ENCODE measurements around the gene BLOC1S4.
A peak's percentile ranks its signal among the peaks of the same experiment; 100 is the strongest.

BLOC1S4 gene

DNA sequence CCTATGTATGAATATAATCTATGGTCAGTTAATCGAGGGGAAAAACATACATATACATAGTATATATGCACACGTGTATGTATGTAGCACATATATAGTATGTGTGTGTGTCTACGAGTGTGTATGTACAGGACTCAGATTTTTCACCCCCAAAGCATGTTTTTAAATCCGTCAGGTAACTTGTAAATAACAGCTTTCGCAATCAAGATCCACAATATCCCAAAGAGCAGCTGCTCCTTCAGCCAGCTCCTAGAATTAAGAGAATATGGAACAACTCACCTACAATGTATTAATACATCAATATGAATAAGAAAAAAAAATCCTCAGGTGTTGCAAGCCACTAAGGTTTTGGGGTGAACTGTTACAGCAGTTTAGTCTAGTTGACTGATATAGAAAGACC lies 9.8 kb upstream of the BLOC1S4 start:
- TF ChIP-seq, protein P1, sequence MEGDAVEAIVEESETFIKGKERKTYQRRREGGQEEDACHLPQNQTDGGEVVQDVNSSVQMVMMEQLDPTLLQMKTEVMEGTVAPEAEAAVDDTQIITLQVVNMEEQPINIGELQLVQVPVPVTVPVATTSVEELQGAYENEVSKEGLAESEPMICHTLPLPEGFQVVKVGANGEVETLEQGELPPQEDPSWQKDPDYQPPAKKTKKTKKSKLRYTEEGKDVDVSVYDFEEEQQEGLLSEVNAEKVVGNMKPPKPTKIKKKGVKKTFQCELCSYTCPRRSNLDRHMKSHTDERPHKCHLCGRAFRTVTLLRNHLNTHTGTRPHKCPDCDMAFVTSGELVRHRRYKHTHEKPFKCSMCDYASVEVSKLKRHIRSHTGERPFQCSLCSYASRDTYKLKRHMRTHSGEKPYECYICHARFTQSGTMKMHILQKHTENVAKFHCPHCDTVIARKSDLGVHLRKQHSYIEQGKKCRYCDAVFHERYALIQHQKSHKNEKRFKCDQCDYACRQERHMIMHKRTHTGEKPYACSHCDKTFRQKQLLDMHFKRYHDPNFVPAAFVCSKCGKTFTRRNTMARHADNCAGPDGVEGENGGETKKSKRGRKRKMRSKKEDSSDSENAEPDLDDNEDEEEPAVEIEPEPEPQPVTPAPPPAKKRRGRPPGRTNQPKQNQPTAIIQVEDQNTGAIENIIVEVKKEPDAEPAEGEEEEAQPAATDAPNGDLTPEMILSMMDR (IDR thresholded peaks at IDR 0.05): no peak
- H3K4me3 ChIP-seq: no peak overlapping the region

DNA sequence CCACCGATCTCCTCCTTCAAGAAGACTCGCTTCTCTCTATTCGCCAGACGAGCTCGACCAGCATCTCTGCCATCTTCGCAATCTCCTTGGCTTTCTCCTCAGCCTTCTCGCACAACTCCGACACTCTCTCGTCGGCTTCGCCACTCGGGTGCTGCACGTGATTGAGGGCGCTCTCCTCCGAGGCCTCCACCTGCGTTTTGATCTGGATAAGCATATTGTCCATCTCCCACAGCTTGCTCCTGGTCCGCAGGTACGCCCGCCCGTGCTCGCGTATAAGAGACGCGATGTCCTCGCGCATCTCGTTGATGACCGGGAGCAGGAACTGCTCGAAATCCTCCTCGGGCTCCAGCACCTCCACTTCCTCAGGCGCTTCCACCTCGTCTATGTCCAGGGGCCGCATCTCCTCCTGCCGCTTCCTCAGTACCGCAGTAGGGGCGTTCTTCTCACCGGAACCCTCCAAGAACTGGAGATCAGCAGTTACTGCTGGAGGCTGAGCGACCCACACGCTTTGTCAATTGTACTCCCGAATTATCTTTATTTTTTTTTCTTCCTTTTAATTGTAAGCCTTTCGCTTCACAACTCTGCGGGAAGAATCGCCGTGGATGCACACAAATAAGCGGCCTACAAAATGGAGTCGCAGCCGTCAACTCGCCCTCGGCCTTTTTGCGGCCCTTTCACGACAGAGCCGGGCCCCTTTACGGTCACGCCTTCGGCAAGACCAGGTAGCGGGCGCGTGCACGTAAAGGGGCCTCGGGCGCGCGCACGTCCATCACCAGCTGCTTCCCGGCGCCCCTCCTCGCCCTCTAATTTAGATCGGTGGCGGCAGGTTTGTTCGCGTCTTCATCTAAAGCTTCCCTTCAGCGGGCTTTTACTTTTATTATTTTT lies 6.5 kb upstream of the BLOC1S4 start, which contains the start of gene MRFAP1L1:
Gene MRFAP1L1 (minus strand): TSS at position 636 of the 885 bp plus-strand sequence. CDS start 236 bp downstream, at position 400.
- H3K27ac ChIP-seq: peak within 1 kb of the TSS; percentile 82 to 85
- no peaks in the 10 kb centered on the region for H3K27me3 ChIP-seq
- no peaks in the 10 kb centered on the region for H3K9me3 ChIP-seq
- TF ChIP-seq, protein P1 (IDR thresholded peaks at IDR 0.05): peak in 1 of 2 experiments; percentile 9
- intact Hi-C loops (cut with DNase I; ENCODE audit: low total_unique reads): loop anchor here (5.0 to 10.0 kb wide), 3 partner anchors 67 to 365 kb away; partner anchors contain the start of gene MRFAP1
- peak within 1 kb of the TSS; percentile 75 to 88 for H3K4me3 ChIP-seq
- H3K4me1 ChIP-seq: peaks cover 5 to 40% (median 24%) of the 10 kb centered on the region in 4 donors
- peak; percentile 96 to 98 for DNase-seq
- peaks cover 0 to 4% (median 0%) of the 10 kb centered on the region in 3 donors for H3K36me3 ChIP-seq

More for the DNA sequence above, 9.8 kb upstream of the BLOC1S4 start:
- H3K9me3 ChIP-seq: no peaks in the 10 kb centered on the region
- no peak overlapping the region for H3K27ac ChIP-seq
- no peak for DNase-seq
- H3K27me3 ChIP-seq: no peaks in the 10 kb centered on the region
- intact Hi-C loops (cut with DNase I; ENCODE audit: low total_unique reads): loop anchor here (5.0 kb wide), 1 partner anchor 64 kb away; the partner anchor contains the start of gene MRFAP1
- H3K36me3 ChIP-seq: peaks cover 0 to 14% (median 5%) of the 10 kb centered on the region in 3 donors
- H3K4me1 ChIP-seq: peaks cover 5 to 51% (median 24%) of the 10 kb centered on the region in 4 donors

DNA sequence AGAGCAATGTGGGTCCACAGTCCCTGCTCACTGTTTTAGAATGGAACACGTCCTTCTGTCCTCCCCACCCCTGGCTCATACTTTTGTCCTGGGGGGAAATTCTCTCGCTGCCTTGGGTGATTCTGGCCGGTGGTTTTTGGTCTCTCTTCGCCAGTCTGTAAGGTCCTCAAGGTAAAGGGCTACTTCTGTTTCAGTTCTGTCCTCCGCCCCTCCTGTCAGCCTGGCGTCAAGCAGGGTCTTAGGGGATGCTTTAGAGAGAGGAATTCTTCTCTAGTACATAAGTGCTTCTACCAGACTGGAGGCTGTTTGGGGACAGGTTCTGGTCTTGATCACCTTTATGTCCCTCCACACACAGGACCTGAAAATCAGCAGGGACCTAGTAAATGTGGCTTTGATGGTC lies 5.7 kb upstream of the BLOC1S4 start:
- Histone ChIP-seq H3K4me3 (peak overlapping the region; percentile 75 to 88), H3K27me3 (no peaks in the 10 kb centered on the region), H3K9me3 (no peaks in the 10 kb centered on the region), H3K4me1 (peaks cover 5 to 41% (median 24%) of the 10 kb centered on the region in 4 donors), H3K36me3 (peaks cover 0 to 4% (median 0%) of the 10 kb centered on the region in 3 donors), H3K27ac (peak overlapping the region; percentile 82 to 85)
- TF ChIP-seq, protein P1 (IDR thresholded peaks at IDR 0.05): no peak
- DNase-seq: no peak
- intact Hi-C loops (cut with DNase I; ENCODE audit: low total_unique reads): loop anchor here (10.0 kb wide), 2 partner anchors 275 to 365 kb away; no protein-coding TSS in a partner anchor

DNA sequence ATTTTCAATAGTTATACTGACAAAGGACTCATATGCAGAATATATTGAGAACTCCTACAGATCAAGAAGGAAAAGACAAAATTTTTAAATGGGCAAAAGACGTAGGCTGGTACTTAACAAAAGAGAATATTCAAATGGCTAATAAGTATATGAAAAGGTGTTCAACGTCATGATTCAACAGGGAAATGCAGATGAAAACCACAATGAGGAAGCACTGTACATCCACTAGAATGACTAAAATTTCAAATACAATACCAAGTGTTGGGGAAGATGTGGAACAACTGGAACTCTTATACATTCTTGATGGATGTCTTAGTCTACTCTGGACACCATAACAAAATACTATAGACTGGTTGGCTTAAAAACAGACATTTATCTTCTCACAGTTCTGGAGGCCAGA lies 5.0 kb upstream of the BLOC1S4 start:
- intact Hi-C loops (cut with DNase I; ENCODE audit: low total_unique reads): loop anchor here (10.0 kb wide), 2 partner anchors 274 to 364 kb away; no protein-coding TSS in a partner anchor
- no peak for DNase-seq
- no peak overlapping the region for H3K4me3 ChIP-seq
- no peak overlapping the region for H3K27ac ChIP-seq
- H3K4me1 ChIP-seq: peaks cover 5 to 41% (median 27%) of the 10 kb centered on the region in 4 donors
- no peaks in the 10 kb centered on the region for H3K9me3 ChIP-seq
- no peaks in the 10 kb centered on the region for H3K27me3 ChIP-seq
- peaks cover 0 to 4% (median 0%) of the 10 kb centered on the region in 3 donors for H3K36me3 ChIP-seq
- TF ChIP-seq, protein P1 (IDR thresholded peaks at IDR 0.05): no peak

DNA sequence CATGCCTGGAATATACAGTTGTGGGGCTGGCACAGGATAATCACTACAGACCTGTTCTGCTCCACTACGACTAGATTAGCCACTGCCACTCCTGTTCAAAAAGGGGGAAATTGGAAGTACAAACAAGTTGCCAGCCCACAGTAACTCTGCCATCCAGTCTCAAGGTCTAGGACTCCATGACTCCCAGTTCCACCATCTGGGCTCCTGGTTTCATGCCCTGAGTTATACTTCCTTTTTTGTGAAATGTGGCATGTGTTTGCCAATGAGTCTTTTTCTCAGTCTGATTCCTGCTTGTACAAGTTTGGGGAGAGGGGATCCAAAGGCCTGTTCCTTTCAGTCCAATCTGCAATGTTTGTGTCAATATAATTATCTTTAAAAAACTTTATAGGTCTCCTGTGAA lies 1.0 kb upstream of the BLOC1S4 start:
- DNase-seq: no peak
- Histone ChIP-seq H3K27me3 (no peaks in the 10 kb centered on the region), H3K4me1 (peaks cover 0 to 29% (median 23%) of the 10 kb centered on the region in 4 donors), H3K4me3 (no peak overlapping the region), H3K9me3 (no peaks in the 10 kb centered on the region), H3K36me3 (peaks cover 0 to 8% (median 0%) of the 10 kb centered on the region in 3 donors), H3K27ac (peak overlapping the region; percentile 85 to 92)
- TF ChIP-seq, protein P1 (IDR thresholded peaks at IDR 0.05): no peak
- intact Hi-C loops (cut with DNase I; ENCODE audit: low total_unique reads): loop anchor here (10.0 kb wide), 2 partner anchors 270 to 360 kb away; no protein-coding TSS in a partner anchor
